Hippocampal formation (tissue), 2 donors: ENCODE results near the gene MOB3B.
"Not testable (repeated sequence)": the region's sequence is repeated elsewhere in the genome, so short reads cannot be mapped to it uniquely, and the experiment has no call there.

Experiments
- DNase-seq, 2 donors: peaks; one replicate each; lab custom pipeline; 2025; lab: John Stamatoyannopoulos, UW

MOB3B gene

GRCh38 chr9:27423915-27424710 lies 105.5 kb downstream of the MOB3B start:
- DNase-seq: no peak

- no peak for DNase-seq
Observed at GRCh38 chr9:27422279-27422834, 107.3 kb downstream of the MOB3B start.

- DNase-seq: no peak
Observed at GRCh38 chr9:27421577-27421976, 108.0 kb downstream of the MOB3B start.

GRCh38 chr9:27419558-27419957 lies 110.1 kb downstream of the MOB3B start:
- DNase-seq: not testable (repeated sequence)

GRCh38 chr9:27414220-27414761 lies 115.3 kb downstream of the MOB3B start:
- no peak for DNase-seq

- no peak for DNase-seq
Observed at GRCh38 chr9:27413511-27414219, 115.9 kb downstream of the MOB3B start.

GRCh38 chr9:27412963-27413362 lies 116.7 kb downstream of the MOB3B start:
- DNase-seq: no peak

- DNase-seq: no peak
Observed at GRCh38 chr9:27412081-27412480, 117.5 kb downstream of the MOB3B start.

- DNase-seq: no peak
Observed at GRCh38 chr9:27408482-27408881, 121.1 kb downstream of the MOB3B start.

- DNase-seq: no peak
Observed at GRCh38 chr9:27408001-27408400, 121.6 kb downstream of the MOB3B start.

GRCh38 chr9:27407491-27407890 lies 122.1 kb downstream of the MOB3B start:
- no peak for DNase-seq

- DNase-seq: no peak
Observed at GRCh38 chr9:27404661-27405060, 125.0 kb downstream of the MOB3B start.

- no peak for DNase-seq
Observed at GRCh38 chr9:27402626-27403025, 127.0 kb downstream of the MOB3B start.

GRCh38 chr9:27400334-27400880 lies 129.2 kb downstream of the MOB3B start:
- DNase-seq: no peak

- no peak for DNase-seq
Observed at GRCh38 chr9:27398982-27399653, 130.5 kb downstream of the MOB3B start.

- no peak for DNase-seq
Observed at GRCh38 chr9:27396495-27396894, 133.1 kb downstream of the MOB3B start.

GRCh38 chr9:27395484-27395921 lies 134.1 kb downstream of the MOB3B start:
- no peak for DNase-seq

- no peak for DNase-seq
Observed at GRCh38 chr9:27394826-27395201, 134.8 kb downstream of the MOB3B start.

GRCh38 chr9:27394154-27394825 lies 135.3 kb downstream of the MOB3B start:
- DNase-seq: no peak

GRCh38 chr9:27393054-27393846 lies 136.4 kb downstream of the MOB3B start:
- DNase-seq: no peak
